C4-2B (cell line): ENCODE measurements around the gene MORN1.

ENCODE experiments used
- ZFX ChIP-seq: fragments of 450-650 bp; IDR thresholded peaks from 2 replicates; pipeline ENCODE4 v1.6.1; 2017
- TF ChIP-seq, protein P1 (sequence below): fragments of 450-650 bp; conservative IDR thresholded peaks from 2 replicates; pipeline ENCODE4 v1.5.1; 2017; ENCODE audit warnings: mild to moderate bottlenecking

DNA sequence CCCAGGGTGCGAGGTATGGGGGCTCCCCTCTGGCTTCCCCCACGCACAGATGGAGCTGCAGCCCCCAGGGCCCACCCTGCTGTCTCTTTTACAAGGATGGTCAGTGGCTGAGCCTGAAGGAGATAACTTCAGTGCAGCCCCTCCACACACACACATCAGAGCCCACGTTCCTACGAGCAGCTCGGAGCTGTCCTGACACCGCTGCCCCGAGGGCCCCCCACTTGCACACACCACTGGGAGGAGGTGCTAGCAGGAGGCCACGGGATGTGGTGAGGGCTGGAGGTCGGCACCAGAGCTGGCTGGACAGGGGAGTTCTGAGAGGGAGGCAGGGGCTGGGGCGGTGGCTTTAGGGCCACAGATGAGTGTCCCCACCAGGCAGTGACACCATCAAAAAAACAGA lies 53.9 kb downstream of the MORN1 start:
- TF ChIP-seq, protein P1, sequence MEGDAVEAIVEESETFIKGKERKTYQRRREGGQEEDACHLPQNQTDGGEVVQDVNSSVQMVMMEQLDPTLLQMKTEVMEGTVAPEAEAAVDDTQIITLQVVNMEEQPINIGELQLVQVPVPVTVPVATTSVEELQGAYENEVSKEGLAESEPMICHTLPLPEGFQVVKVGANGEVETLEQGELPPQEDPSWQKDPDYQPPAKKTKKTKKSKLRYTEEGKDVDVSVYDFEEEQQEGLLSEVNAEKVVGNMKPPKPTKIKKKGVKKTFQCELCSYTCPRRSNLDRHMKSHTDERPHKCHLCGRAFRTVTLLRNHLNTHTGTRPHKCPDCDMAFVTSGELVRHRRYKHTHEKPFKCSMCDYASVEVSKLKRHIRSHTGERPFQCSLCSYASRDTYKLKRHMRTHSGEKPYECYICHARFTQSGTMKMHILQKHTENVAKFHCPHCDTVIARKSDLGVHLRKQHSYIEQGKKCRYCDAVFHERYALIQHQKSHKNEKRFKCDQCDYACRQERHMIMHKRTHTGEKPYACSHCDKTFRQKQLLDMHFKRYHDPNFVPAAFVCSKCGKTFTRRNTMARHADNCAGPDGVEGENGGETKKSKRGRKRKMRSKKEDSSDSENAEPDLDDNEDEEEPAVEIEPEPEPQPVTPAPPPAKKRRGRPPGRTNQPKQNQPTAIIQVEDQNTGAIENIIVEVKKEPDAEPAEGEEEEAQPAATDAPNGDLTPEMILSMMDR: no peak
- no peak for TF ChIP-seq ZFX
